PC-3 (cell line): ENCODE data around the gene USF3. TPM values are rescaled to one million over a fixed set of nuclear protein-coding genes. Genes with fewer than 3 reads are reported as not detected.

Source experiments
- ATAC-seq: fragments of 200-7000 bp; cut with Tn5 transposase; 2 replicates; pipeline ENCODE4 v1.9.1; 2020; ENCODE audit warnings: mild to moderate bottlenecking, moderate library complexity
- BruUV-seq: library from RNA; stranded (reverse); fragments of 400-500 nt; replicated peaks from 2 replicates; lab custom pipeline; 2021; lab: Mats Ljungman, UMichigan
- CTCF ChIA-PET: fragments of 300-600 bp; sonication (Branson Sonifier 250); formaldehyde crosslinking; loops from one replicate; lab custom pipeline; 2022; ENCODE audit warnings: antibody characterized with exemption; lab: Charles Lee
- POLR2A ChIA-PET: fragments of 300-600 bp; sonication (Branson Sonifier 250); formaldehyde crosslinking; loops from one replicate; lab custom pipeline; 2022; ENCODE audit warnings: antibody characterized with exemption; ENCODE audit not compliant: unreplicated experiment; lab: Charles Lee
- DNase-seq: peaks from one replicate; pipeline ENCODE4 v3.0.0-alpha.2; 2015
- H2AFZ ChIP-seq: fragments of 300-600 bp; sonication (generic); 2 replicates; pipeline ENCODE4 v1.6.0; 2016; ENCODE audit warnings: antibody characterized with exemption, low read length
- H3F3A ChIP-seq: fragments of 300-600 bp; sonication (generic); one replicate; pipeline ENCODE4 v1.6.0; 2017; ENCODE audit warnings: antibody characterized with exemption, low read length, control low read depth, mild to moderate bottlenecking; ENCODE audit not compliant: unreplicated experiment
- H3K27ac ChIP-seq: fragments of 300-600 bp; sonication (generic); 2 replicates; pipeline ENCODE4 v1.5.1; 2016; ENCODE audit warnings: mild to moderate bottlenecking, low read length
- H3K27me3 ChIP-seq: fragments of 300-600 bp; sonication (generic); 2 replicates; pipeline ENCODE4 v1.6.1; 2016; ENCODE audit warnings: low read length, mixed read lengths
- H3K36me3 ChIP-seq: fragments of 300-600 bp; sonication (generic); 2 replicates; pipeline ENCODE4 v1.6.1; 2016; ENCODE audit warnings: low read depth, mixed run types, low read length, mixed read lengths
- H3K4me1 ChIP-seq: fragments of 300-600 bp; sonication (generic); 2 replicates; pipeline ENCODE4 v1.5.1; 2016; ENCODE audit warnings: low read length; ENCODE audit not compliant: insufficient read depth
- H3K4me2 ChIP-seq: fragments of 300-600 bp; sonication (generic); 2 replicates; pipeline ENCODE4 v1.6.0; 2016; ENCODE audit warnings: low read length
- H3K4me3 ChIP-seq: fragments of 300-600 bp; sonication (generic); 2 replicates; pipeline ENCODE4 v1.5.1; 2016; ENCODE audit warnings: mild to moderate bottlenecking, low read length, mixed read lengths
- H3K79me2 ChIP-seq: fragments of 300-600 bp; sonication (generic); 2 replicates; pipeline ENCODE4 v1.6.1; 2017; ENCODE audit warnings: low read length, mixed read lengths
- H3K9ac ChIP-seq: fragments of 300-600 bp; sonication (generic); 2 replicates; pipeline ENCODE4 v1.6.0; 2016; ENCODE audit warnings: mild to moderate bottlenecking, low read length
- H3K9me2 ChIP-seq: fragments of 300-600 bp; sonication (generic); replicated peaks from 2 replicates; pipeline ENCODE4 v1.6.1; 2016; ENCODE audit warnings: mixed run types, low read length, mixed read lengths
- H3K9me3 ChIP-seq: fragments of 300-600 bp; sonication (generic); 2 replicates; pipeline ENCODE4 v1.6.1; 2016; ENCODE audit warnings: low read length, mixed read lengths
- H4K20me1 ChIP-seq: fragments of 300-600 bp; sonication (generic); 2 replicates; pipeline ENCODE4 v1.6.1; 2016; ENCODE audit warnings: low read length, mixed read lengths
- EZH2 ChIP-seq: fragments of 300-600 bp; sonication (generic); IDR thresholded peaks from one replicate; pipeline ENCODE4 v1.6.1; 2017; ENCODE audit warnings: antibody characterized with exemption, mild to moderate bottlenecking, low read length; ENCODE audit not compliant: unreplicated experiment
- EZH2phosphoT487 ChIP-seq: fragments of 300-600 bp; sonication (generic); IDR thresholded peaks from 2 replicates; pipeline ENCODE4 v1.6.1; 2018; ENCODE audit warnings: mild to moderate bottlenecking, antibody characterized with exemption, low read length, borderline replicate concordance
- intact Hi-C: fragments of 100-400 bp; cut with micrococcal nuclease; formaldehyde crosslinking; loops from 2 replicates; pipeline ENCODE4 v1.9.0; 2023
- total RNA-seq: library from RNA; depleted of rRNA; stranded (reverse); fragments of >200 nt; gene quantifications from 2 replicates; pipeline ENCODE4 v1.2.3, GENCODE V29; 2014
- TF ChIP-seq, protein P1 (sequence below): fragments of 300-600 bp; sonication (generic); conservative IDR thresholded peaks from 2 replicates; pipeline ENCODE4 v1.5.1; 2017; ENCODE audit warnings: antibody characterized with exemption, low read depth, mild to moderate bottlenecking, low read length

Gene USF3
- total RNA-seq, 1 experiment from 2014 or later = 10.5 TPM

DNA sequence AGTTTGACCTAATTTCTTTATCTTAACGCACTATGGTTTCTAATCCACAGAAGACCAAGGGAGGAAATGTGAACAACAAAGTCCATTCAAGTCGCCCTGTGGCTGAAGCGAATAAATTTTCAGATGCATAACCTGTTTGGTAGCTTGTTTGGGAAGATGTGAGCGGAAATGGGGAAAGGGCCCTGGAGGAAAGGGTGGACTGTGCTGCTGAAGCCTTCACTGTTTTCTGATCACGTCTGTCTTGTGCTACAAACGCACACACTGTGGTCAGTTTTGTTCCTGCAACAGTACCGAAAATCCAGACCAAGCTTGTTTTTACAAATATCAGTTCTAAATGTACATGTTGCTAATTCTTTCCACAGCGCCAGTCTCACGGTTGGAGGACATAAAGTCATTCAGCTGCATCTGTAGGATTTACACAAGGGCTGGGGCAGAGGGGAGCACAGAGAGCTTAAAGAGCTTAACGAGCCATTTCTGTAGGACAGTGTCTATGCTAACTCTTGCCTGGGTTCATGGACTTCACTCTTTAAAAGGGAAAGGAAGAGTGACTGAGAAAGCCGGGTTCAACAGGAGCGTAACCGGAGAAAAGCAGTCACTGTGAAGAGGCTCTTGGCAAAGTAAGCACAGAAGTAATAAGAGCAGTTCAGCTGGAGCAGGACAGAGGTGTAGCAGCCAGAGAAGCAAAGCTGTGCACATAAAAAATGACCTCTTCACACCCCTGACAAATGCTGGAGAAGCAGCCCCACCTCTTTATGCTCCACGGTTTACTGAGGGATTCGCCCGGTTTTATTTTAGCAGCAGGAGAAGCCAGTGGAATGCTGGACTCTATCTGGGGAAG lies 66.6 kb downstream of the USF3 start:
- no peaks in the 10 kb centered on the region for H3K9me2 ChIP-seq
- H3K4me1 ChIP-seq = no peaks in the 10 kb centered on the region
- H3F3A ChIP-seq = no peaks in the 10 kb centered on the region
- TF ChIP-seq EZH2 = no peak
- no peak overlapping the region for H3K4me3 ChIP-seq
- no peaks in the 10 kb centered on the region for H3K27me3 ChIP-seq
- no peaks in the 10 kb centered on the region for H3K9me3 ChIP-seq
- intact Hi-C loops = loop anchor here (5.0 kb wide), 1 partner anchor 578 kb away; no protein-coding TSS in a partner anchor
- no peak overlapping the region for H2AFZ ChIP-seq
- ChIA-PET POLR2A (no interaction called here), CTCF (interaction anchor here (0.5 kb wide), 1 partner anchor 209 kb away, joined by 8 read pairs; the partner anchor contains the start of gene GRAMD1C)
- H4K20me1 ChIP-seq = no peaks in the 10 kb centered on the region
- ATAC-seq (no peak), DNase-seq (no peak)
- no peak overlapping the region for H3K4me2 ChIP-seq
- BruUV-seq = no TSS peak
- H3K79me2 ChIP-seq = no peaks in the 10 kb centered on the region
- no peak overlapping the region for H3K9ac ChIP-seq
- H3K36me3 ChIP-seq = no peaks in the 10 kb centered on the region
- no peak overlapping the region for H3K27ac ChIP-seq

DNA sequence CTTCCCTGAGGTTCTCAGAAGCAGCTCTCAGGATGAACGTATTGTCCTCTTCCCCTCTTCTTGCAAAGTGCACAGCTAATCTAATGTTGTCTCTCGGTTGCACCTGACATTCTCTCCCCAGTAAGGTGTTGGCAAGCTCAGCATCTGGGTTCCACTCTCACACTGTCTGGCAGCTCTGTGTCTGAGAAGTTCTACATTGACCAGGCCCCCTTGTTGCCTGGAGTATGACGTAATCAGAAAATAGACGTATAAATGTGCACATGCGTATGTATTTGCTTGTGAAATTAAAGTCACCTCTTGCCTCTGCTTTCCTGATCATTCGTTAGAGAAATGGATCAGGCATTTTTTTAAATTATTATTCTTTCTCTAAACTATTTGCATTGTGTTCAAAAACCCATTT lies 67.7 kb downstream of the USF3 start:
- Histone ChIP-seq H3F3A (no peaks in the 10 kb centered on the region), H3K9me3 (no peaks in the 10 kb centered on the region), H3K4me1 (no peaks in the 10 kb centered on the region), H3K79me2 (no peaks in the 10 kb centered on the region), H4K20me1 (no peaks in the 10 kb centered on the region), H3K4me3 (no peak overlapping the region), H3K36me3 (0 out of 2 replicates have a peak, but pooled peaks cover 3% of the 10 kb centered on the region), H3K4me2 (no peak overlapping the region), H2AFZ (no peak overlapping the region), H3K9ac (no peak overlapping the region), H3K27me3 (no peaks in the 10 kb centered on the region), H3K9me2 (no peaks in the 10 kb centered on the region), H3K27ac (no peak overlapping the region)
- ChIA-PET POLR2A (no interaction called here), CTCF (no interaction called here)
- ATAC-seq (no peak), DNase-seq (no peak)
- TF ChIP-seq, protein P1, sequence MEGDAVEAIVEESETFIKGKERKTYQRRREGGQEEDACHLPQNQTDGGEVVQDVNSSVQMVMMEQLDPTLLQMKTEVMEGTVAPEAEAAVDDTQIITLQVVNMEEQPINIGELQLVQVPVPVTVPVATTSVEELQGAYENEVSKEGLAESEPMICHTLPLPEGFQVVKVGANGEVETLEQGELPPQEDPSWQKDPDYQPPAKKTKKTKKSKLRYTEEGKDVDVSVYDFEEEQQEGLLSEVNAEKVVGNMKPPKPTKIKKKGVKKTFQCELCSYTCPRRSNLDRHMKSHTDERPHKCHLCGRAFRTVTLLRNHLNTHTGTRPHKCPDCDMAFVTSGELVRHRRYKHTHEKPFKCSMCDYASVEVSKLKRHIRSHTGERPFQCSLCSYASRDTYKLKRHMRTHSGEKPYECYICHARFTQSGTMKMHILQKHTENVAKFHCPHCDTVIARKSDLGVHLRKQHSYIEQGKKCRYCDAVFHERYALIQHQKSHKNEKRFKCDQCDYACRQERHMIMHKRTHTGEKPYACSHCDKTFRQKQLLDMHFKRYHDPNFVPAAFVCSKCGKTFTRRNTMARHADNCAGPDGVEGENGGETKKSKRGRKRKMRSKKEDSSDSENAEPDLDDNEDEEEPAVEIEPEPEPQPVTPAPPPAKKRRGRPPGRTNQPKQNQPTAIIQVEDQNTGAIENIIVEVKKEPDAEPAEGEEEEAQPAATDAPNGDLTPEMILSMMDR = no peak
- TF ChIP-seq EZH2 (no peak), EZH2phosphoT487 (no peak)
- intact Hi-C loops = loop anchor here (5.0 kb wide), 1 partner anchor 576 kb away; no protein-coding TSS in a partner anchor
- no TSS peak for BruUV-seq

DNA sequence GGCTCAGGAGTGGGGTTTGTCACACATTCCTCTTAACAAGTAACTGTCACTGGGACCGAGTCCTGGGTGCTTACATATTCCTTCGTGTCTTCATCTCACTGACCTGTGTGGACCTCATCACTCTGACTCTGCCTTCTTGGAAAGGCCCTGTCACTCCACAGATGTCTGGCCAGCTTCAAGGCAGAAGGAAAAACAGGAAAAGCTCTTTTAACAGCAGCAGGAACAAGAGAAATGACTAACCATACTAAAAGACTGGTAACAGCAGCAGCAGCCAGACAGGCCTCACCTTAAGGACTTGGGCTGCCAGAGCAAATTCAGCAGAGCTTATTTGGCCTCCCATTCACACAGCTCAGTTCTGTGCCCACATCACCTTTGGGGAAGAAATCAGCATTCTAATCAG lies 68.1 kb downstream of the USF3 start:
- no peak for TF ChIP-seq EZH2
- TF ChIP-seq EZH2phosphoT487 = no peak
- TF ChIP-seq, protein P1 = no peak
- Histone ChIP-seq H3F3A (no peaks in the 10 kb centered on the region), H3K36me3 (0 out of 2 replicates have a peak, but pooled peaks cover 3% of the 10 kb centered on the region), H3K79me2 (no peaks in the 10 kb centered on the region), H3K27me3 (no peaks in the 10 kb centered on the region), H2AFZ (no peak overlapping the region), H3K4me2 (no peak overlapping the region), H4K20me1 (no peaks in the 10 kb centered on the region), H3K27ac (no peak overlapping the region), H3K9me2 (no peaks in the 10 kb centered on the region), H3K4me1 (no peaks in the 10 kb centered on the region), H3K9me3 (no peaks in the 10 kb centered on the region), H3K9ac (no peak overlapping the region), H3K4me3 (no peak overlapping the region)
- BruUV-seq = TSS peak; percentile 10
- ChIA-PET POLR2A (no interaction called here), CTCF (no interaction called here)
- intact Hi-C loops = loop anchor here (5.0 kb wide), 1 partner anchor 576 kb away; no protein-coding TSS in a partner anchor
- ATAC-seq (no peak), DNase-seq (no peak)
